ENCODE measurements around the gene MYO10.

The MYO10 gene

DNA sequence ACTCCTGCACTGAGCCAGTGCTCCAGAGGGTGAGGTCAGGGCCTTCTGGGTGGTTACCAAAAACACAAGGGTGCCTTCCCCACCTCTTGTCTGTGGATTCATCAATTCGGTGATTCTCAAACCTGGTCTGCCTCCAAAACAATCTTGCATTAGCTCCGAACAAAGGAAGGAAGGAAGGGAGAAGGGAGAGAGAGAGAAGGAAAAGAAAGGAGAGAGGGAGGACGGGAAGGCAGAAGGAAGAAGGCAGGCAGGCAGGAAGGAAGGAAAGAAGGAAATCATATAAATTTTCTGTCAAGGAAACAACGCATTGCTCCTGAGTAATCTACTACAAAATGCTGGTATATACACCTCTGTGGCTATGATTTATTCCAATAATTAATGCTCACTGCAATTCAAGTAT is 39.3 kb downstream of the MYO10 start:
- no peak overlapping the region for H3K4me3 ChIP-seq (ENCODE audit: low read depth, low read length)
- TF ChIP-seq, protein P1, sequence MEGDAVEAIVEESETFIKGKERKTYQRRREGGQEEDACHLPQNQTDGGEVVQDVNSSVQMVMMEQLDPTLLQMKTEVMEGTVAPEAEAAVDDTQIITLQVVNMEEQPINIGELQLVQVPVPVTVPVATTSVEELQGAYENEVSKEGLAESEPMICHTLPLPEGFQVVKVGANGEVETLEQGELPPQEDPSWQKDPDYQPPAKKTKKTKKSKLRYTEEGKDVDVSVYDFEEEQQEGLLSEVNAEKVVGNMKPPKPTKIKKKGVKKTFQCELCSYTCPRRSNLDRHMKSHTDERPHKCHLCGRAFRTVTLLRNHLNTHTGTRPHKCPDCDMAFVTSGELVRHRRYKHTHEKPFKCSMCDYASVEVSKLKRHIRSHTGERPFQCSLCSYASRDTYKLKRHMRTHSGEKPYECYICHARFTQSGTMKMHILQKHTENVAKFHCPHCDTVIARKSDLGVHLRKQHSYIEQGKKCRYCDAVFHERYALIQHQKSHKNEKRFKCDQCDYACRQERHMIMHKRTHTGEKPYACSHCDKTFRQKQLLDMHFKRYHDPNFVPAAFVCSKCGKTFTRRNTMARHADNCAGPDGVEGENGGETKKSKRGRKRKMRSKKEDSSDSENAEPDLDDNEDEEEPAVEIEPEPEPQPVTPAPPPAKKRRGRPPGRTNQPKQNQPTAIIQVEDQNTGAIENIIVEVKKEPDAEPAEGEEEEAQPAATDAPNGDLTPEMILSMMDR (IDR thresholded peaks at IDR 0.05; ENCODE audit: low read depth, low read length), result no peak

DNA sequence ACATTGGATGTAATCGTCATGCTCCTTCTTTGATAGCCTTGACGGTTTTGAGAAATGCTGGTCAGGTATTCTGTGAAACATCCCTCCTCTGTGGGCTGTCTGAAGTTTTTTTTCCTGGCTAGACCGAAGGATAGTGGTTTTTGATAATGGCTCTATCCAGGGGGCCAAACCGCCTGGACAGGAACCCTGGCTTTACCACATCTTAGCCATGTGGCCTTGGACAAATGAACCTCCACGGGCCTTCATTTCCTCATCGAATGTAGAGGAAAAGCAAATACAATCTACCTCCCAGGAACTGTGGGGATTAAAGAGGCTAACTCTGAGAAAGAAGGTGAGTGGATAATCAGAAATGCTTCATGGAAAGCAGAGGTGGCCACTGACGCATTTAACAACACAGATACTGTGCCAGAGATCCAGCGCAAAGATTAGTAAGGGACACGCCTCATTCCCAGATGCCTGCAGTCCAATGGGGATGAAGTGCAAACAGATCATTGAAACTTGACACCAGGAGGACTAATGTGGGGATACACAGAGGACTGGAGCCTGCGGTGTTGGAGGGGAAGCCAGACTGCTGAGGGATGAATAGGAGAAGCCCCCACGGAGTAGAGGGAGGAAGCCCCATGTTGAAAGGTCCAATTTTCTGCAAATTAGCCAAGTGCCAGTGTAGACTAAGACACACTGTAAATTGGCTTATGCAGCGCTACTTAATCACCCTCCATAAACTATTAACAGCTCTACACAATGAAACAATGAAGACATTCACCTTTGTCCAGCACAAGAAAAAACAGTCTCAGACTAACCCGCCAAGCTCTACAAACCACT is 41.6 kb downstream of the MYO10 start:
- no peak overlapping the region for H3K4me3 ChIP-seq (ENCODE audit: low read depth, low read length)

DNA sequence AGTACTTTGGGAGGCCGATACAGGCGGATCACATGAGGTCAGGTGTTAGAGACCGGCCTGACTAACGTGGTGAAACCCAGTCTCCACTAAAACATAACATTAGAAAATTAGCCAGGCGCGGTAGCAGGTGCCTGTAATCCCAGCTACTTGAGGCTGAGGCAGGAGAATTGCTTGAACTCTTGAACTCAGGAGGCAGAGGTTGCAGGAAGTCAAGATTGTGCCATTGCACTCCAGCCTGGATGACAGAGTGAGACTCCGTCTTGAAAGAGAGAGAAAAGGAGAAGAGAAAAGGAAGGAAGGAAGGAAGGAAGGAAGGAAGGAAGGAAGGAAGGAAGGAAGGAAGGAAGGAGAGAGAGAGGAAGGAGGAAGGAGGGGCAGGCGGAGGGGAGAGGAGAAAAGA is 45.1 kb downstream of the MYO10 start:
- H3K4me3 ChIP-seq (ENCODE audit: low read depth, low read length), result no peak overlapping the region
- TF ChIP-seq, protein P1 (IDR thresholded peaks at IDR 0.05; ENCODE audit: low read depth, low read length), result no peak

More for the DNA sequence above, 41.6 kb downstream of the MYO10 start:
- TF ChIP-seq, protein P1 (IDR thresholded peaks at IDR 0.05; ENCODE audit: low read depth, low read length), result no peak

DNA sequence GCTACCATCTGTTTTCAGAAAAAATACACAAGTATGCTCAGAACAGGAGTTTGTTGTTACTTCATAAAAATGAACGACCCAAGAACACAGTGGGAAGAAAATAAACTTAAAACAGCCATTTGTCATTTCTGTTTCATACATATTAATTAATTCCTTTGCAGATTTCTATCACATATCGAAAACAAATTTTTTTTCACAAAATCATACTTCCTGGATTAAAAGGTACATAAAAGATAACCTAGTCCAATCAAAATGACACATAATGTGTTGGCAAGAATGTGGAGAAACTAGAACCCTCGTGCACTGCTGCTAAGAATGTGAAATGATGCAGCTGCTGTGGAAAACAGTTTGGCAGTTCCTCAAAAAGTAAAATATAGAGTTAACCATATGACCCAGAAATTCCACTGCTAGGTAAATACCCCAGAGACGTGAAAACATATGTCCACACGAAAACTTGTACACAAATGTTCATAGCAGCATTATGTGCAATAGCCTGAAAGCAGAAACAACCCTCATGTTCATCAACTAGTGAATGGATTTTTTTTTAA is 46.0 kb downstream of the MYO10 start:
- TF ChIP-seq, protein P1 (IDR thresholded peaks at IDR 0.05; ENCODE audit: low read depth, low read length), result no peak
- H3K4me3 ChIP-seq (ENCODE audit: low read depth, low read length), result no peak overlapping the region

DNA sequence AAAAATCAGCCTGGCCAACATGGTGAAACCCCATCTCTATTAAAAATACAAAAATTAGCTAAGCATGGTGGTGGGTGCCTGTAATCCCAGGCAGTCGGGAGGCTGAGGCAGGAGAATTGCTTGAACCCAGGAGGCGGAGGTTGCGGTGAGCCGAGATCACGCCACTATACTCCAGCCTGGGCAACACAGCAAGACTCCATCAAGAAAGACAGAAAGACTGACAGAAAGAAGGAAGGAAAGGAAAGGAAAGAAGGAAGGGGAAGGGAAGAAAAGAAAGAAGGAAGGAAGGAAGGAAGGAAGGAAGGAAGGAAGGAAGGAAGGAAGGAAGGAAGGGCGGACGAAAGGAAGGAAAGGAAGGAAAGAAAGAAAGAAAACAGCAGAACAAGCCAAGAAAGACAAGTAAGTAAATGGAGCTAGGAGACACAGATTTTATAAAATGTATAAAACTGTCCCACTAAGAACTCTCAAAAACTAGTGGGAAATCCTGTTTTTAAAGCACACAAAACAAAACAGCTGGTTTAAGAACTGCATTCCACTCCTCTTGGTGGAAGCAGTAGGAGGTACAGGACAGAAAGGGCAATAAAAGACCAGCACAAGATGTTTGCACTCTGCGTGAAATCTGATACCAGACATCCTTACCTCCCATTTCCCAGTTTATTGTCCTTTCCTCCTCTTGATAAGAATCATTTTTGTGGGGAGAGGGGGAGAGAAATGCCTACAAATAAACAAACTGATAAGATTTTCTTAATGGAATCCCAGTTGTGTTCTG is 46.7 kb downstream of the MYO10 start:
- no peak overlapping the region for H3K4me3 ChIP-seq (ENCODE audit: low read depth, low read length)
- TF ChIP-seq, protein P1 (IDR thresholded peaks at IDR 0.05; ENCODE audit: low read depth, low read length), result no peak

DNA sequence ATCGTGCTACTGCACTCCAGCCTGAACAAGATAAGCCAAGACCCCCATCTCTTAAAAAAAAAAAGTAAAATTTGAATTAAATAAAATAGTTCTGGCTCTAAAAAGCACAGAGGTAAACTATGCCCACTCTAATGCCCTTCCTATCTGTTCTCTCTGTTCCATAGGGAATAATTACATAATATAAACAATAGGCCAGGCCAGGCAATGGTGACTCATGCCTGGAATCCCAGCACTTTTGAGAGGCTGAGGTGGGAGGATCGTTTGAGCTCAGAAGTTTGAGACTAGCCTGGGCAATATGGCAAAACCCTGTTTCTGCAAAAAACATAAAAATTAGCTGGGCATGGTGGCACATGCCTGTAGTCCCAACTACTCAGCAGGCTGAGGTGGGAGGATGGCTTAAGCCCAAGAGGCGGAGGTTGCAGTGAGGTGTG is 47.4 kb downstream of the MYO10 start:
- TF ChIP-seq, protein P1 (IDR thresholded peaks at IDR 0.05; ENCODE audit: low read depth, low read length), result no peak
- no peak overlapping the region for H3K4me3 ChIP-seq (ENCODE audit: low read depth, low read length)
